ENCODE results near the gene SP2. TPM values are rescaled to one million over a fixed set of nuclear protein-coding genes. Genes with fewer than 3 reads are reported as not detected.

SP2 gene
- total RNA-seq, 2 donors from 2014 or later = 12.8 to 13.4 TPM

- no peaks in the 10 kb centered on the region for H3K27me3 Mint-ChIP-seq (ENCODE audit: insufficient read depth)
- 88 to 100% methylated on average over 2 of the region's 2 CpGs for WGBS, 2 experiments (ENCODE audit: insufficient coverage in 1 of 2, insufficient read length in 1 of 2)
- TF ChIP-seq CTCF (conservative IDR thresholded peaks at IDR 0.05) = no peak
- no peak overlapping the region for H3K4me3 ChIP-seq (ENCODE audit: low read length)
- H3K27ac ChIP-seq (ENCODE audit: low read depth, low read length) = no peak overlapping the region
- no peak overlapping the region for H3K27ac Mint-ChIP-seq
- H3K4me1 Mint-ChIP-seq = no peaks in the 10 kb centered on the region
- peaks cover 28% of the 10 kb centered on the region for H3K36me3 Mint-ChIP-seq (ENCODE audit: low read depth)
- H3K9me3 Mint-ChIP-seq = no peaks in the 10 kb centered on the region
- H3K9ac ChIP-seq (ENCODE audit: extremely low read depth, low read length, poor library complexity, severe bottlenecking) = no peak overlapping the region
- no peaks in the 10 kb centered on the region for H3K9me3 ChIP-seq (ENCODE audit: control insufficient read depth, low read length)
- peaks cover 4% of the 10 kb centered on the region for H3K36me3 ChIP-seq (ENCODE audit: control insufficient read depth, insufficient read depth, low read length)
- no peak overlapping the region for H3K4me3 Mint-ChIP-seq
- no peak for DNase-seq
- no peaks in the 10 kb centered on the region for H3K27me3 ChIP-seq (ENCODE audit: control insufficient read depth, insufficient read depth, low read length, poor library complexity, severe bottlenecking)
- no peaks in the 10 kb centered on the region for H3K4me1 ChIP-seq (ENCODE audit: control insufficient read depth, insufficient read depth, low read length)
These were observed 17.0 kb downstream of the SP2 start for GRCh38 chr17:47913050-47913449.

GRCh38 chr17:47914306-47914948 lies 18.4 kb downstream of the SP2 start:
- peaks cover 23% of the 10 kb centered on the region for H3K36me3 Mint-ChIP-seq (ENCODE audit: low read depth)
- peak overlapping the region; percentile 8 for H3K27ac Mint-ChIP-seq
- H3K4me1 Mint-ChIP-seq = no peaks in the 10 kb centered on the region
- Histone ChIP-seq H3K4me1 (ENCODE audit: control insufficient read depth, insufficient read depth, low read length) (no peaks in the 10 kb centered on the region), H3K36me3 (ENCODE audit: control insufficient read depth, insufficient read depth, low read length) (peaks cover 3% of the 10 kb centered on the region), H3K9me3 (ENCODE audit: control insufficient read depth, low read length) (no peaks in the 10 kb centered on the region), H3K27ac (ENCODE audit: low read depth, low read length) (no peak overlapping the region), H3K9ac (ENCODE audit: extremely low read depth, low read length, poor library complexity, severe bottlenecking) (no peak overlapping the region), H3K4me3 (ENCODE audit: low read length) (no peak overlapping the region), H3K27me3 (ENCODE audit: control insufficient read depth, insufficient read depth, low read length, poor library complexity, severe bottlenecking) (no peaks in the 10 kb centered on the region)
- no peaks in the 10 kb centered on the region for H3K27me3 Mint-ChIP-seq (ENCODE audit: insufficient read depth)
- 93 to 100% methylated on average over 1 to 4 of the region's 4 CpGs for WGBS, 2 experiments (ENCODE audit: insufficient coverage in 1 of 2, insufficient read length in 1 of 2)
- no peak for DNase-seq
- H3K9me3 Mint-ChIP-seq = no peaks in the 10 kb centered on the region
- TF ChIP-seq CTCF (conservative IDR thresholded peaks at IDR 0.05) = no peak
- no peak overlapping the region for H3K4me3 Mint-ChIP-seq

GRCh38 chr17:47915776-47916398 lies 19.9 kb downstream of the SP2 start:
- Mint-ChIP-seq H3K9me3 (no peaks in the 10 kb centered on the region), H3K4me3 (no peak overlapping the region), H3K36me3 (ENCODE audit: low read depth) (peaks cover 20% of the 10 kb centered on the region), H3K27me3 (ENCODE audit: insufficient read depth) (no peaks in the 10 kb centered on the region), H3K27ac (no peak overlapping the region), H3K4me1 (no peaks in the 10 kb centered on the region)
- no peaks in the 10 kb centered on the region for H3K27me3 ChIP-seq (ENCODE audit: control insufficient read depth, insufficient read depth, low read length, poor library complexity, severe bottlenecking)
- no peak overlapping the region for H3K27ac ChIP-seq (ENCODE audit: low read depth, low read length)
- no peaks in the 10 kb centered on the region for H3K36me3 ChIP-seq (ENCODE audit: control insufficient read depth, insufficient read depth, low read length)
- WGBS, 2 experiments (ENCODE audit: insufficient coverage in 1 of 2, insufficient read length in 1 of 2) = 91 to 96% methylated on average over 7 to 12 of the region's 12 CpGs
- H3K4me3 ChIP-seq (ENCODE audit: low read length) = no peak overlapping the region
- TF ChIP-seq CTCF (conservative IDR thresholded peaks at IDR 0.05) = no peak
- no peaks in the 10 kb centered on the region for H3K4me1 ChIP-seq (ENCODE audit: control insufficient read depth, insufficient read depth, low read length)
- H3K9ac ChIP-seq (ENCODE audit: extremely low read depth, low read length, poor library complexity, severe bottlenecking) = no peak overlapping the region
- no peak for DNase-seq
- H3K9me3 ChIP-seq (ENCODE audit: control insufficient read depth, low read length) = no peaks in the 10 kb centered on the region

All from endodermal cell (in vitro differentiated cells).